ENCODE measurements around the gene LRP8. TPM values are rescaled to one million over a fixed set of nuclear protein-coding genes. Genes with fewer than 3 reads are reported as not detected.

LRP8 gene
- total RNA-seq, 1 donor from 2014 or later = 21.8 TPM

- no peak for DNase-seq (ENCODE audit: low read depth in 2 of 2)
Measured at GRCh38 chr1:53323316-53323715, 4.6 kb downstream of the LRP8 start.

GRCh38 chr1:53321776-53322602 is 5.9 kb downstream of the LRP8 start:
- no peak for DNase-seq (ENCODE audit: low read depth in 2 of 2)

- DNase-seq (ENCODE audit: low read depth in 2 of 2) = peak in 1 of 2 donors; percentile 8
Measured at GRCh38 chr1:53321366-53321765, 6.5 kb downstream of the LRP8 start.

- DNase-seq (ENCODE audit: low read depth in 2 of 2) = no peak
Measured at GRCh38 chr1:53320646-53321045, 7.2 kb downstream of the LRP8 start.

- no peak for DNase-seq (ENCODE audit: low read depth in 2 of 2)
Measured at GRCh38 chr1:53319296-53320101, 8.4 kb downstream of the LRP8 start.

- no peak for DNase-seq (ENCODE audit: low read depth in 2 of 2)
Measured at GRCh38 chr1:53317646-53318539, 10.0 kb downstream of the LRP8 start.

GRCh38 chr1:53316766-53317581 is 10.9 kb downstream of the LRP8 start:
- peak in 1 of 2 donors; percentile 12 for DNase-seq (ENCODE audit: low read depth in 2 of 2)

GRCh38 chr1:53316424-53316765 is 11.5 kb downstream of the LRP8 start:
- no peak for DNase-seq (ENCODE audit: low read depth in 2 of 2)

GRCh38 chr1:53315456-53316423 is 12.1 kb downstream of the LRP8 start:
- peak in 1 of 2 donors; percentile 19 for DNase-seq (ENCODE audit: low read depth in 2 of 2)

- no peak for DNase-seq (ENCODE audit: low read depth in 2 of 2)
Measured at GRCh38 chr1:53315046-53315445, 12.8 kb downstream of the LRP8 start.

GRCh38 chr1:53314606-53315005 is 13.3 kb downstream of the LRP8 start:
- DNase-seq (ENCODE audit: low read depth in 2 of 2) = no peak

- no peak for DNase-seq (ENCODE audit: low read depth in 2 of 2)
Measured at GRCh38 chr1:53314096-53314495, 13.8 kb downstream of the LRP8 start.

- DNase-seq (ENCODE audit: low read depth in 2 of 2) = no peak
Measured at GRCh38 chr1:53313556-53313955, 14.3 kb downstream of the LRP8 start.

- DNase-seq (ENCODE audit: low read depth in 2 of 2) = no peak
Measured at GRCh38 chr1:53311702-53312305, 16.1 kb downstream of the LRP8 start.

GRCh38 chr1:53310847-53311681 is 16.8 kb downstream of the LRP8 start:
- no peak for DNase-seq (ENCODE audit: low read depth in 2 of 2)

- DNase-seq (ENCODE audit: low read depth in 2 of 2) = no peak
Measured at GRCh38 chr1:53309802-53310201, 18.1 kb downstream of the LRP8 start.

GRCh38 chr1:53308506-53308905 is 19.4 kb downstream of the LRP8 start:
- no peak for DNase-seq (ENCODE audit: low read depth in 2 of 2)

GRCh38 chr1:53307037-53307436 is 20.8 kb downstream of the LRP8 start:
- DNase-seq (ENCODE audit: low read depth in 2 of 2) = no peak
